Kidney tubule cell (primary cell): ENCODE measurements around the gene FRG2B.
"Not testable (repeated sequence)": the region's sequence is repeated elsewhere in the genome, so short reads cannot be mapped to it uniquely, and the experiment has no call there.

Experiments
- DNase-seq: peaks from one replicate; pipeline ENCODE4 v3.0.0-alpha.2; 2018; ENCODE audit warnings: low spot score

FRG2B gene

GRCh38 chr10:133599869-133600268 is 26.7 kb downstream of the FRG2B start:
- not testable (repeated sequence) for DNase-seq

- DNase-seq, result no peak
Measured at GRCh38 chr10:133592716-133593115, 33.9 kb downstream of the FRG2B start.

GRCh38 chr10:133590970-133591359 is 35.6 kb downstream of the FRG2B start:
- DNase-seq, result no peak

GRCh38 chr10:133590226-133590969 is 36.2 kb downstream of the FRG2B start:
- no peak for DNase-seq

DNA sequence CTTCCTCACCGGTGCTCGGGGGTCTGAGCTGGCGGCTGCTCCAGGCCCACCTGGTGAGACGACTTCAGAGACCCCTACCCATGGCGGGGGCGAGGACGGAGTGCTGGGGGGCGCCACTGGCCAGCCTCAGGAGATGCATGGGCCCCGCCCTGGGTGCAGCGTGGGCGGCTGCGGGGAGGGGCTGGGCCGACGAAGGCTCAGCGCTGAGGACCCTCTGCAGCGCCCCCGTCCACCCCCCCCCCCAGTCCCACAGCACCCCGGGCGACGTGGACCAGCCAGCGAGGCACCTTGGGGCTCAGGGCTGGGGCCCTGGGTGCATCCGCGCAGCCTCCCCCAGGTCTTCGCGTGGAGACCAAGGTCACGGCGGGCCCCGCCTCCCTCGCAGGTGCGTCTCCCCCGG is 49.6 kb downstream of the FRG2B start:
- DNase-seq, result not testable (repeated sequence)
